Measurements from ENCODE around the gene HS6ST2. TPM values are rescaled to one million over a fixed set of nuclear protein-coding genes. Genes with fewer than 3 reads are reported as not detected.

Gene HS6ST2
- total and polyA plus RNA-seq, 4 donors, result under 0.01 to 1.4 (median 0.01) TPM; not detected in 1

DNA sequence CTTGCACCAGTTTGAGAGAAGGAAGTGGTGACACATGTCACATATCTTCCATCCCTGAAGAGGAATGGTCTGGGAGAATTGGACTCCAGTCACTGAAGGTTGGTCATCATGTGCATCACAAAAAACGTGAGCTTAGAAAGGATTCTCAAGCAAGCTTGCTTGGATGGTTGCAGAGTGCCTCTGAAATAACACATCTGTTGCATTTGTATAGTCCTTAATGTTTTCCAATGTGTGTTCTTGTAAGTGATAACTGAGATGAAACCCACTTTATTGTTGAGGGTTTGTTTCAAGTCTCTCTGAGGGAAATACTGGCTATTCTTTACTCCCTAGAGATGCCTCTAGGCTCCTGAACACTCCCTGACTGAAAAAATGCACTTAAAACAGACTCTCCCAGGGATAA, 285.1 kb downstream of the HS6ST2 start:
- no peak for TF ChIP-seq HNF4G (IDR thresholded peaks at IDR 0.05)
- TF ChIP-seq, protein P1, sequence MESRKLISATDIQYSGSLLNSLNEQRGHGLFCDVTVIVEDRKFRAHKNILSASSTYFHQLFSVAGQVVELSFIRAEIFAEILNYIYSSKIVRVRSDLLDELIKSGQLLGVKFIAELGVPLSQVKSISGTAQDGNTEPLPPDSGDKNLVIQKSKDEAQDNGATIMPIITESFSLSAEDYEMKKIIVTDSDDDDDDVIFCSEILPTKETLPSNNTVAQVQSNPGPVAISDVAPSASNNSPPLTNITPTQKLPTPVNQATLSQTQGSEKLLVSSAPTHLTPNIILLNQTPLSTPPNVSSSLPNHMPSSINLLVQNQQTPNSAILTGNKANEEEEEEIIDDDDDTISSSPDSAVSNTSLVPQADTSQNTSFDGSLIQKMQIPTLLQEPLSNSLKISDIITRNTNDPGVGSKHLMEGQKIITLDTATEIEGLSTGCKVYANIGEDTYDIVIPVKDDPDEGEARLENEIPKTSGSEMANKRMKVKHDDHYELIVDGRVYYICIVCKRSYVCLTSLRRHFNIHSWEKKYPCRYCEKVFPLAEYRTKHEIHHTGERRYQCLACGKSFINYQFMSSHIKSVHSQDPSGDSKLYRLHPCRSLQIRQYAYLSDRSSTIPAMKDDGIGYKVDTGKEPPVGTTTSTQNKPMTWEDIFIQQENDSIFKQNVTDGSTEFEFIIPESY (IDR thresholded peaks at IDR 0.05), result no peak
- no peak for TF ChIP-seq FOXA2 (IDR thresholded peaks at IDR 0.05)
- no peak for TF ChIP-seq JUND (IDR thresholded peaks at IDR 0.05)
- TF ChIP-seq, protein P2, sequence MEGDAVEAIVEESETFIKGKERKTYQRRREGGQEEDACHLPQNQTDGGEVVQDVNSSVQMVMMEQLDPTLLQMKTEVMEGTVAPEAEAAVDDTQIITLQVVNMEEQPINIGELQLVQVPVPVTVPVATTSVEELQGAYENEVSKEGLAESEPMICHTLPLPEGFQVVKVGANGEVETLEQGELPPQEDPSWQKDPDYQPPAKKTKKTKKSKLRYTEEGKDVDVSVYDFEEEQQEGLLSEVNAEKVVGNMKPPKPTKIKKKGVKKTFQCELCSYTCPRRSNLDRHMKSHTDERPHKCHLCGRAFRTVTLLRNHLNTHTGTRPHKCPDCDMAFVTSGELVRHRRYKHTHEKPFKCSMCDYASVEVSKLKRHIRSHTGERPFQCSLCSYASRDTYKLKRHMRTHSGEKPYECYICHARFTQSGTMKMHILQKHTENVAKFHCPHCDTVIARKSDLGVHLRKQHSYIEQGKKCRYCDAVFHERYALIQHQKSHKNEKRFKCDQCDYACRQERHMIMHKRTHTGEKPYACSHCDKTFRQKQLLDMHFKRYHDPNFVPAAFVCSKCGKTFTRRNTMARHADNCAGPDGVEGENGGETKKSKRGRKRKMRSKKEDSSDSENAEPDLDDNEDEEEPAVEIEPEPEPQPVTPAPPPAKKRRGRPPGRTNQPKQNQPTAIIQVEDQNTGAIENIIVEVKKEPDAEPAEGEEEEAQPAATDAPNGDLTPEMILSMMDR (IDR thresholded peaks at IDR 0.05; ENCODE audit: low read depth, low read length, missing input control), result no peak
- TF ChIP-seq EGR1 (IDR thresholded peaks at IDR 0.05; ENCODE audit: low read depth in 2 of 2), result no peak
- TF ChIP-seq FOXA1 (IDR thresholded peaks at IDR 0.05), result no peak
- TF ChIP-seq TAF1 (conservative IDR thresholded peaks at IDR 0.05), result no peak
- no peak for TF ChIP-seq YY1 (IDR thresholded peaks at IDR 0.05)
- no peak for TF ChIP-seq RAD21 (IDR thresholded peaks at IDR 0.05)
- TF ChIP-seq, protein P3, sequence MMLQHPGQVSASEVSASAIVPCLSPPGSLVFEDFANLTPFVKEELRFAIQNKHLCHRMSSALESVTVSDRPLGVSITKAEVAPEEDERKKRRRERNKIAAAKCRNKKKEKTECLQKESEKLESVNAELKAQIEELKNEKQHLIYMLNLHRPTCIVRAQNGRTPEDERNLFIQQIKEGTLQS (IDR thresholded peaks at IDR 0.05), result no peak
- TF ChIP-seq HNF4A (conservative IDR thresholded peaks at IDR 0.05), result no peak
- TF ChIP-seq, protein P4, sequence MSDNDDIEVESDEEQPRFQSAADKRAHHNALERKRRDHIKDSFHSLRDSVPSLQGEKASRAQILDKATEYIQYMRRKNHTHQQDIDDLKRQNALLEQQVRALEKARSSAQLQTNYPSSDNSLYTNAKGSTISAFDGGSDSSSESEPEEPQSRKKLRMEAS (IDR thresholded peaks at IDR 0.05), result no peak
- no peak overlapping the region for H3K9ac ChIP-seq (ENCODE audit: low read depth in 1 of 2, low read length in 2 of 2)
- H3K4me3 ChIP-seq (ENCODE audit: low read depth in 1 of 3, low read length in 3 of 3), result no peak overlapping the region
- H3K27ac ChIP-seq (ENCODE audit: low read depth in 1 of 2, low read length in 2 of 2), result no peak overlapping the region
- no peaks in the 10 kb centered on the region for H3K9me3 ChIP-seq (ENCODE audit: control insufficient read depth in 4 of 4, low read length in 3 of 4)
- no peaks in the 10 kb centered on the region for H3K36me3 ChIP-seq (ENCODE audit: control insufficient read depth in 4 of 4, insufficient read depth in 3 of 4, low read depth in 1 of 4, low read length in 3 of 4)
- no peak for DNase-seq (ENCODE audit: low spot score)
- no peaks in the 10 kb centered on the region for H3K4me1 ChIP-seq (ENCODE audit: control insufficient read depth in 4 of 4, insufficient read depth in 4 of 4, low read length in 3 of 4)
- peaks cover 0 to 7% (median 0%) of the 10 kb centered on the region in 4 donors for H3K27me3 ChIP-seq (ENCODE audit: control insufficient read depth in 4 of 4, insufficient read depth in 4 of 4, low read length in 3 of 4)
- WGBS, result 47% methylated on average over 1 of the region's 1 CpG

DNA sequence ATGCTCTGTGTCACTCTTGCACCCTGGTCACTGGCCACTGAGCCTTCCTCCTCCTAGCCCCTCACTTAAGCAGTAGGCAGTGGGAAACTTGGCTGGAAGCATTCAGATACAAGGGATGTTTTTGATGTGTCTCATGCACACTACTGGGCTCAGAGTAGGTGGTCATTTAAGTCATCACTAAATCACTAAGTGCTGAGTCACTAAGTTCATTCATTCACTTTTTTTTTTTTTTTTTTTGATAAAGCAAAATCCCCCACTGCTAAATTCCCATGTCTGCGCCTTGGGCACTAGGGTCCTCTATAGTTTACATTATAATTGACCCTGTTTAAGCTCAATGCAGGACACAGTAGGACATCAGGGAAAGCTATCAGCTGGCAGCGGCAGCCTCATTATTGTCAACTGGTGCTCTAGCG, 287.2 kb downstream of the HS6ST2 start:
- no peak for DNase-seq (ENCODE audit: low spot score)
- Histone ChIP-seq H3K4me1 (ENCODE audit: control insufficient read depth in 4 of 4, insufficient read depth in 4 of 4, low read length in 3 of 4) (no peaks in the 10 kb centered on the region), H3K36me3 (ENCODE audit: control insufficient read depth in 4 of 4, insufficient read depth in 3 of 4, low read depth in 1 of 4, low read length in 3 of 4) (no peaks in the 10 kb centered on the region), H3K4me3 (ENCODE audit: low read depth in 1 of 3, low read length in 3 of 3) (no peak overlapping the region), H3K9ac (ENCODE audit: low read depth in 1 of 2, low read length in 2 of 2) (no peak overlapping the region), H3K27ac (ENCODE audit: low read depth in 1 of 2, low read length in 2 of 2) (no peak overlapping the region), H3K27me3 (ENCODE audit: control insufficient read depth in 4 of 4, insufficient read depth in 4 of 4, low read length in 3 of 4) (peaks cover 0 to 7% (median 0%) of the 10 kb centered on the region in 4 donors), H3K9me3 (ENCODE audit: control insufficient read depth in 4 of 4, low read length in 3 of 4) (no peaks in the 10 kb centered on the region)
- WGBS, result 85% methylated on average over 3 of the region's 3 CpGs
- TF ChIP-seq YY1 (IDR thresholded peaks at IDR 0.05) (no peak), GABPA (IDR thresholded peaks at IDR 0.05 in 1 of 2, conservative IDR thresholded peaks at IDR 0.05 in 1 of 2) (no peak), EGR1 (IDR thresholded peaks at IDR 0.05; ENCODE audit: low read depth in 2 of 2) (no peak), JUND (IDR thresholded peaks at IDR 0.05) (no peak), TAF1 (conservative IDR thresholded peaks at IDR 0.05) (no peak), FOXA1 (IDR thresholded peaks at IDR 0.05) (no peak), RAD21 (IDR thresholded peaks at IDR 0.05) (no peak), RXRA (IDR thresholded peaks at IDR 0.05) (no peak)
- TF ChIP-seq, protein P4 (IDR thresholded peaks at IDR 0.05), result no peak
- TF ChIP-seq, protein P2 (IDR thresholded peaks at IDR 0.05; ENCODE audit: low read depth, low read length, missing input control), result no peak
- TF ChIP-seq, protein P1 (IDR thresholded peaks at IDR 0.05), result no peak
